ENCODE data around the gene TNPO2.
"Not testable (repeated sequence)": the region's sequence is repeated elsewhere in the genome, so short reads cannot be mapped to it uniquely, and the experiment has no call there.

The TNPO2 gene

DNA sequence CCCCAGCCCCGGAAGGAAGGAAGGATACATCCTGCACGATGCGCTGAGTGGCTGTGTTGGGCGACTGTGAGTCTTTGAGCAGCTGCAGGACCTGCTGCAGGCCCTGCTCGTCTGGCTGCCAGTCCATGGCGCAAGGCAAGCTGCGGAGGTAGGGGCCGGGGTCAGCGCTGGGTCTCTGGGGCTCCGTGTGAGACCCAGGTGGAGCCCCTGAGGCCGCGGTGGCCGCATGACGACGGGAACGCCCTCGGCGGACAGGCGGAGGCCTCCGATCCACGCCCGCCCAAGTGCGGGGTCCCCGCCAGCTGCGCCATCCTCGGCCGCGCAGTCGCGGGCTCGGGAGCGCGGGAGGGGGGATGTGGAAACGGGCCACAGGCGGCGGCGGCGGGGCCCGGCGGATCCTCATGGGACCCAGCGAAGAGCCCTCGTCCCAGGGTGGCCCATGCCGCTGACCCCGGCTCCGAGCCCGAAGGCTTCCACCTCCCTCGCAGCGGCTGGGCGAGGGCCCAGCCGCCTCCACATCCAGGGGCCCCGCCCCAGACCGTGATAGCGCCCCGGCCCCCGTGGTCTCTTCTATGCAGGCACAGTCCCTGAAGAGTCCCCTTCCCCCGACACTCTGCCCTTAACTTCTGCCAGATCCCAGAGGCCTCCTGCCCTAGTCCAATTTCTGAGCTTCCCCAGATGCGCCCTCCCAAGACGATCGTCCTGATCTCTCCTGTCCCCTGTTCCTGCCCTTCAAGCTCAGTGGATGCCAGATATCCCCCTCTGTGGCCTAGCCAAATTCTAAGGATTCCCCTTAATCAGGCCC, 2.7 kb downstream of the TNPO2 start:
- no peak for DNase-seq (ENCODE audit: low read depth, low spot score)
- TF ChIP-seq FOXP2 (optimal IDR thresholded peaks at IDR 0.05; ENCODE audit: control extremely low read depth, extremely low read length, insufficient read depth) = no peak
- TF ChIP-seq POLR2AphosphoS5 (IDR thresholded peaks at IDR 0.05; ENCODE audit: borderline replicate concordance, low read depth, low read length) = no peak
- no peak for TF ChIP-seq EZH2 (IDR thresholded peaks at IDR 0.05)
- H3K9me3 ChIP-seq (ENCODE audit: low read depth, low read length) = no peaks in the 10 kb centered on the region
- peak overlapping the region; percentile 92 for H3K27ac ChIP-seq
- H3K36me3 ChIP-seq (ENCODE audit: insufficient read depth, low read length) = peaks cover 44% of the 10 kb centered on the region
- peak overlapping the region; percentile 100 for H3K9ac ChIP-seq (ENCODE audit: insufficient read length)
- peak overlapping the region; percentile 97 for H3K4me3 ChIP-seq

DNA sequence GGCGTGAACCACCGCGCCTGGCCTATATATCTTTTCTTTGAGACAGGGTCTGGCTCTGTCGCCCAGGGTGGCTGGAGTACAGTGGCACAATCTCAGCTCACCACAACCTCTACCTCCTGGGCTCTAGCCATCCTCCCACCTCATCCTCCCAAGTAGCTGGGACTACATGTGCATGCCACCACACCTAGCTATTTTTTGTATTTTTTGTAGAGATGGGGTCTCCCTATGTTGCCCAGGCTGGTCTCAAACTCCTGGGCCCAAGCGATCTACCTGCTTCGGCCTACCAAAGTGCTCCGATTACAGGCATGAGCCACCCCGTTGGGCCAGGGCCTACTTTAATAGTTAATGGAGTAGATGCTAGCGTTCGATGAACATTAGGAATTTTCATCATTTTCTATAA, 3.4 kb downstream of the TNPO2 start:
- H3K4me3 ChIP-seq = peak overlapping the region; percentile 97

DNA sequence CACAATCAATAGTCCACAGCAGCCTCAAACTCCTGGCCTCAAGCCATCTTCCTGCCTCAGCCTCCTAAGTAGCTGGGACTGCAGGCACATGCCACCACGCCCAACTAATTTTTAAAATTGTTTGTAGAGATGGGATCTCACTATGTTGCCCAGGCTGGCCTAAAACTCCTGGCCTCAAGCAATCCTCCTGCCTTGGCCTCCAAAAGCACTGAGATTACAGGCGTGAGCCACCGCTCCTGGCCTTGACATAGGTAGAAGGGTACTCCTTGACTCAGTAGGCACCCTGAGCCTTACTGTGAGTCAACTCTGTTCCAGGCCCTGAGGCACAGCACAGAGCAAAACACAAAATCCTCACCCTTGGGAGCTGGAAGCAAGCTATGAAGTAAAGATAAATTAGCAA, 7.8 kb downstream of the TNPO2 start:
- H3K4me3 ChIP-seq = no peak overlapping the region
- H3K27ac ChIP-seq = no peak overlapping the region
- H3K9me3 ChIP-seq (ENCODE audit: low read depth, low read length) = no peaks in the 10 kb centered on the region
- H3K9ac ChIP-seq (ENCODE audit: insufficient read length) = no peak overlapping the region
- DNase-seq (ENCODE audit: low read depth, low spot score) = no peak
- H3K36me3 ChIP-seq (ENCODE audit: insufficient read depth, low read length) = peaks cover 86% of the 10 kb centered on the region
- TF ChIP-seq EZH2 (IDR thresholded peaks at IDR 0.05) = no peak
- no peak for TF ChIP-seq FOXP2 (optimal IDR thresholded peaks at IDR 0.05; ENCODE audit: control extremely low read depth, extremely low read length, insufficient read depth)
- no peak for TF ChIP-seq POLR2AphosphoS5 (IDR thresholded peaks at IDR 0.05; ENCODE audit: borderline replicate concordance, low read depth, low read length)

More for the DNA sequence above, 3.4 kb downstream of the TNPO2 start:
- TF ChIP-seq FOXP2 (optimal IDR thresholded peaks at IDR 0.05; ENCODE audit: control extremely low read depth, extremely low read length, insufficient read depth) (no peak), POLR2AphosphoS5 (IDR thresholded peaks at IDR 0.05; ENCODE audit: borderline replicate concordance, low read depth, low read length) (no peak), EZH2 (IDR thresholded peaks at IDR 0.05) (no peak)
- no peak for DNase-seq (ENCODE audit: low read depth, low spot score)
- H3K9ac ChIP-seq (ENCODE audit: insufficient read length) = no peak overlapping the region
- H3K27ac ChIP-seq = no peak overlapping the region
- no peaks in the 10 kb centered on the region for H3K9me3 ChIP-seq (ENCODE audit: low read depth, low read length)
- peaks cover 52% of the 10 kb centered on the region for H3K36me3 ChIP-seq (ENCODE audit: insufficient read depth, low read length)

DNA sequence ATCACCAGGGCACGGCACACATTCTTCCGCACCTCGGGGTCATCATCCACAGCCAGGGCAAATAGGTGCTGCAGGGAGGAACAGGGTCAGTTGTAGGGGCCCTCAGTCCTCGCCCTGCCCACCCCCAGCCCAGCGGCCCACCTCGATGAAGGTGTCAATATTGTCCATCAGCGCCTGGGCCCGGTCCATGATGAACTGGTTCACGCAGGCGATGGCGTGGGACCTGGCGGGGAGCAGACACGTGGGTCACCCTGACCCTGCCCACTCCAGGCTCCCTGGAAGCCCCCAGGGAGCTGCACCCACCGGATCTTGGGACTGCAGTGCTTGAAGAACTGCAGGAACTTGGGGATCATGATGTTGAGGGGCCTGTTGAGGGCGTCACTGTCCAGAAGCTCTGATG, 8.6 kb downstream of the TNPO2 start:
- Histone ChIP-seq H3K36me3 (ENCODE audit: insufficient read depth, low read length) (peaks cover 85% of the 10 kb centered on the region), H3K4me3 (no peak overlapping the region), H3K9ac (ENCODE audit: insufficient read length) (no peak overlapping the region), H3K9me3 (ENCODE audit: low read depth, low read length) (no peaks in the 10 kb centered on the region), H3K27ac (no peak overlapping the region)
- TF ChIP-seq POLR2AphosphoS5 (IDR thresholded peaks at IDR 0.05; ENCODE audit: borderline replicate concordance, low read depth, low read length) (no peak), EZH2 (IDR thresholded peaks at IDR 0.05) (no peak), FOXP2 (optimal IDR thresholded peaks at IDR 0.05; ENCODE audit: control extremely low read depth, extremely low read length, insufficient read depth) (no peak)
- no peak for DNase-seq (ENCODE audit: low read depth, low spot score)

DNA sequence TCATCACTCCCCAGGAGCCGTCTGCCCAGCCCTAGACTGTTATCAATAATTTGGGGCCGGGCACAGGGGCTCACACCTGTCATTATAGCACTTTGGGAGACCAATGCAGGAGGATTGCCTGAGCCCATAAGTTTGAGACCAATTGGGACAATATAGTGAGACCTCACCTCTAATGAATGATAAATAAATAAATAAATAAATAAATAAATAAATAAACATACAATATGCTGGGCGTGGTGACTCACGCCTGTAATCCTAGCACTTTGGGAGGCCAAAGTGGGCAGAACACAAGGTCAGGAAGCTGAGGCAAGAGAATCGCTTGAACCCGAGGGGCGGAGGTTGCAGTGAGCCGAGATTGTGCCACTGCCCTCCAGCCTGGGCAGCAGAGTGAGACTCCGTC, 10.4 kb downstream of the TNPO2 start:
- H3K27ac ChIP-seq; DNase-seq (ENCODE audit: low read depth, low spot score); H3K9ac ChIP-seq (ENCODE audit: insufficient read length); H3K4me3 ChIP-seq; H3K9me3 ChIP-seq (ENCODE audit: low read depth, low read length): not testable (repeated sequence)
- peaks cover 89% of the 10 kb centered on the region for H3K36me3 ChIP-seq (ENCODE audit: insufficient read depth, low read length)

GRCh38 chr19:12712077-12712476, 11.7 kb downstream of the TNPO2 start:
- not testable (repeated sequence) for DNase-seq (ENCODE audit: low read depth, low spot score); H3K27ac ChIP-seq; H3K9me3 ChIP-seq (ENCODE audit: low read depth, low read length); H3K4me3 ChIP-seq; H3K9ac ChIP-seq (ENCODE audit: insufficient read length)
- peaks cover 83% of the 10 kb centered on the region for H3K36me3 ChIP-seq (ENCODE audit: insufficient read depth, low read length)

DNA sequence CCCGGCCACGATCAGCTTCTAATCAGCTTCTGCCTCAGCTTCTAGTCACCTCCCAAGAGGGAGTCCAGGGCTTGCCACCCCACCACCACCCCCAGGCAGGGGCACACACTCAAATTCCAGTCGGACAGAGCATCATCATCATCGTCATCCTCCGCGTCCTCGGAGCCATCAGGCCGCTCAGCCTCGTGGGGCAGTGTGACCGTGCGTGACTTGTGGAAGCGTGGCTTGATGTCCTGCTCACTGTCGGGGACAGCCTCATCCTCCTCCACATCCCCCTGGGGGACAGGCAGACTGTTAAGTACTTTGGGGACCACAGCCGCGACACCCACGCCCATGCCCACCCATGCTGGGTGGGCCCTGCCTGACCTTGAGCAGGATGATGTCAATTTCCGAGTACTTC, 12.5 kb downstream of the TNPO2 start:
- H3K36me3 ChIP-seq (ENCODE audit: insufficient read depth, low read length) = peaks cover 83% of the 10 kb centered on the region
- TF ChIP-seq POLR2AphosphoS5 (IDR thresholded peaks at IDR 0.05; ENCODE audit: borderline replicate concordance, low read depth, low read length) (no peak), FOXP2 (optimal IDR thresholded peaks at IDR 0.05; ENCODE audit: control extremely low read depth, extremely low read length, insufficient read depth) (no peak), EZH2 (IDR thresholded peaks at IDR 0.05) (no peak)
- H3K27ac ChIP-seq = no peak overlapping the region
- H3K9me3 ChIP-seq (ENCODE audit: low read depth, low read length) = no peaks in the 10 kb centered on the region
- no peak overlapping the region for H3K4me3 ChIP-seq
- DNase-seq (ENCODE audit: low read depth, low spot score) = no peak
- no peak overlapping the region for H3K9ac ChIP-seq (ENCODE audit: insufficient read length)

GRCh38 chr19:12708641-12709040, 15.1 kb downstream of the TNPO2 start:
- Histone ChIP-seq H3K36me3 (ENCODE audit: insufficient read depth, low read length) (peaks cover 80% of the 10 kb centered on the region), H3K9me3 (ENCODE audit: low read depth, low read length) (no peaks in the 10 kb centered on the region), H3K9ac (ENCODE audit: insufficient read length) (no peak overlapping the region), H3K27ac (no peak overlapping the region), H3K4me3 (no peak overlapping the region)
- DNase-seq (ENCODE audit: low read depth, low spot score) = no peak
- TF ChIP-seq FOXP2 (optimal IDR thresholded peaks at IDR 0.05; ENCODE audit: control extremely low read depth, extremely low read length, insufficient read depth) (no peak), POLR2AphosphoS5 (IDR thresholded peaks at IDR 0.05; ENCODE audit: borderline replicate concordance, low read depth, low read length) (no peak), EZH2 (IDR thresholded peaks at IDR 0.05) (no peak)

- Histone ChIP-seq H3K4me3 (no peak overlapping the region), H3K9me3 (ENCODE audit: low read depth, low read length) (no peaks in the 10 kb centered on the region), H3K36me3 (ENCODE audit: insufficient read depth, low read length) (peaks cover 87% of the 10 kb centered on the region), H3K9ac (ENCODE audit: insufficient read length) (no peak overlapping the region), H3K27ac (no peak overlapping the region)
- TF ChIP-seq FOXP2 (optimal IDR thresholded peaks at IDR 0.05; ENCODE audit: control extremely low read depth, extremely low read length, insufficient read depth) = no peak
- no peak for TF ChIP-seq POLR2AphosphoS5 (IDR thresholded peaks at IDR 0.05; ENCODE audit: borderline replicate concordance, low read depth, low read length)
- TF ChIP-seq EZH2 (IDR thresholded peaks at IDR 0.05) = no peak
- no peak for DNase-seq (ENCODE audit: low read depth, low spot score)
Observed at GRCh38 chr19:12706332-12706718, 17.4 kb downstream of the TNPO2 start.

Data from SK-N-MC (cell line).